IMR-90 (cell line): Measurements from ENCODE around the gene NTRK3. TPM values are rescaled to one million over a fixed set of nuclear protein-coding genes. Genes with fewer than 3 reads are reported as not detected.

Experiments used
- ATAC-seq: fragments of 200-7000 bp; cut with Tn5 transposase; 2 replicates; pipeline ENCODE4 v1.9.1; 2020; ENCODE audit warnings: low read depth, mild to moderate bottlenecking, moderate library complexity
- BruUV-seq: library from RNA; stranded (reverse); fragments of 400-500 nt; replicated peaks from 2 replicates; lab custom pipeline; 2021; lab: Mats Ljungman, UMichigan
- CTCF ChIA-PET: fragments of 300-600 bp; formaldehyde crosslinking; extraction: SDS; loops from one replicate; lab custom pipeline; 2021; ENCODE audit warnings: antibody characterized with exemption; lab: Yijun Ruan, JAX
- POLR2A ChIA-PET: fragments of 300-600 bp; sonication (Branson Sonifier 250); formaldehyde crosslinking; loops from one replicate; lab custom pipeline; 2022; ENCODE audit warnings: antibody characterized with exemption; ENCODE audit not compliant: unreplicated experiment; lab: Charles Lee
- DNase-seq: peaks from one replicate; pipeline ENCODE4 v3.0.0; 2013
- H2AFZ ChIP-seq: replicated peaks from 2 replicates; pipeline ENCODE3; 2013; ENCODE audit warnings: low read length, mild to moderate bottlenecking; ENCODE audit not compliant: poor library complexity
- H2AK5ac ChIP-seq: 2 replicates; pipeline ENCODE4 v1.6.1; 2013; ENCODE audit warnings: low read depth, low read length, inconsistent platforms
- H2AK9ac ChIP-seq: replicated peaks from 2 replicates; pipeline ENCODE3; 2013; ENCODE audit warnings: mild to moderate bottlenecking, low read depth, low read length, moderate library complexity; ENCODE audit not compliant: poor library complexity
- H2BK120ac ChIP-seq: 2 replicates; pipeline ENCODE4 v1.6.1; 2013; ENCODE audit warnings: low read depth, low read length, inconsistent platforms
- H2BK15ac ChIP-seq: 3 replicates; pipeline ENCODE4 v1.6.1; 2013; ENCODE audit warnings: low read depth, low read length, inconsistent platforms
- H2BK20ac ChIP-seq: 2 replicates; pipeline ENCODE4 v1.6.1; 2013; ENCODE audit warnings: low read depth, mild to moderate bottlenecking, inconsistent platforms, low read length, moderate library complexity
- H2BK5ac ChIP-seq: 2 replicates; pipeline ENCODE4 v1.6.1; 2013; ENCODE audit warnings: mild to moderate bottlenecking, low read depth, low read length, inconsistent platforms; ENCODE audit not compliant: poor library complexity, severe bottlenecking
- H3K14ac ChIP-seq: replicated peaks from 2 replicates; pipeline ENCODE4 v1.6.1; 2013; ENCODE audit warnings: low read depth, low read length, inconsistent platforms
- H3K18ac ChIP-seq: 2 replicates; pipeline ENCODE4 v1.6.1; 2013; ENCODE audit warnings: low read depth, low read length, control low read depth
- H3K23ac ChIP-seq: 2 replicates; pipeline ENCODE4 v1.6.1; 2013; ENCODE audit warnings: low read depth, low read length, inconsistent platforms
- H3K27ac ChIP-seq: 2 replicates; pipeline ENCODE4 v1.5.1; 2013; ENCODE audit warnings: mild to moderate bottlenecking, control low read depth, low read length; ENCODE audit not compliant: insufficient read depth
- H3K27me3 ChIP-seq: 2 replicates; pipeline ENCODE4 v1.6.1; 2013; ENCODE audit warnings: low read length; ENCODE audit not compliant: control insufficient read depth, insufficient read depth
- H3K36me3 ChIP-seq: 2 replicates; pipeline ENCODE4 v1.6.1; 2013; ENCODE audit warnings: low read length, mixed read lengths; ENCODE audit not compliant: control insufficient read depth, insufficient read depth
- H3K4ac ChIP-seq: 2 replicates; pipeline ENCODE4 v1.6.1; 2013; ENCODE audit warnings: low read depth, low read length, inconsistent platforms
- H3K4me1 ChIP-seq: 2 replicates; pipeline ENCODE4 v1.6.1; 2013; ENCODE audit warnings: low read length, mixed read lengths; ENCODE audit not compliant: control insufficient read depth, insufficient read depth
- H3K4me2 ChIP-seq: 2 replicates; pipeline ENCODE4 v1.6.1; 2013; ENCODE audit warnings: low read depth, mild to moderate bottlenecking, control low read depth, low read length, moderate library complexity
- H3K4me3 ChIP-seq: 2 replicates; pipeline ENCODE4 v1.5.1; 2013; ENCODE audit warnings: low read depth, mild to moderate bottlenecking, control low read depth, low read length, moderate library complexity; ENCODE audit not compliant: insufficient read depth
- H3K56ac ChIP-seq: 2 replicates; pipeline ENCODE4 v1.6.1; 2013; ENCODE audit warnings: low read length, inconsistent platforms; ENCODE audit not compliant: insufficient read depth; ENCODE audit errors: extremely low read depth
- H3K79me1 ChIP-seq, 2 experiments: 2 replicates each; pipeline ENCODE4 v1.6.1; 2013; ENCODE audit warnings: low read length in 2 of 2, inconsistent platforms in 1 of 2, low read depth in 1 of 2
- H3K9ac ChIP-seq: 2 replicates; pipeline ENCODE4 v1.6.1; 2013; ENCODE audit warnings: low read depth, low read length, control low read depth
- H3K9me1 ChIP-seq: 2 replicates; pipeline ENCODE4 v1.6.1; 2013; ENCODE audit warnings: low read length, inconsistent platforms; ENCODE audit not compliant: insufficient read depth
- H3K9me3 ChIP-seq: 2 replicates; pipeline ENCODE4 v1.6.1; 2013; ENCODE audit warnings: low read length; ENCODE audit not compliant: control insufficient read depth, insufficient read depth
- H4K20me1 ChIP-seq: 2 replicates; pipeline ENCODE4 v1.6.1; 2013; ENCODE audit warnings: low read length, inconsistent platforms; ENCODE audit not compliant: insufficient read depth
- H4K5ac ChIP-seq: 2 replicates; pipeline ENCODE4 v1.6.1; 2013; ENCODE audit warnings: mild to moderate bottlenecking, low read depth, low read length, control low read depth
- H4K8ac ChIP-seq, 2 experiments: 2 replicates each; pipeline ENCODE4 v1.6.1; 2013; ENCODE audit warnings: low read depth in 2 of 2, low read length in 2 of 2, control low read depth in 1 of 2, inconsistent platforms in 1 of 2
- H4K91ac ChIP-seq: 2 replicates; pipeline ENCODE4 v1.6.1; 2013; ENCODE audit warnings: low read depth, low read length, inconsistent platforms; ENCODE audit not compliant: insufficient read depth
- BHLHE40 ChIP-seq: fragments of 150-350 bp; IDR thresholded peaks from 2 replicates; pipeline ENCODE4 v1.6.1; 2016; ENCODE audit warnings: mild to moderate bottlenecking, low read depth, low read length
- CEBPB ChIP-seq: IDR thresholded peaks from 2 replicates; pipeline ENCODE4 v1.6.1; 2012; ENCODE audit warnings: low read depth, low read length, improper control_type of control experiment
- FOS ChIP-seq: fragments of 150-350 bp; IDR thresholded peaks from 2 replicates; pipeline ENCODE4 v1.6.1; 2016; ENCODE audit warnings: low read depth, low read length
- MAFK ChIP-seq: IDR thresholded peaks from 2 replicates; pipeline ENCODE4 v1.6.1; 2012; ENCODE audit warnings: low read depth, low read length, improper control_type of control experiment
- MAZ ChIP-seq: IDR thresholded peaks from 2 replicates; pipeline ENCODE4 v1.6.1; 2012; ENCODE audit warnings: low read depth, mild to moderate bottlenecking, low read length, improper control_type of control experiment, moderate library complexity, borderline replicate concordance
- MXI1 ChIP-seq: IDR thresholded peaks from 2 replicates; pipeline ENCODE4 v1.6.1; 2012; ENCODE audit warnings: low read depth, mild to moderate bottlenecking, low read length, moderate library complexity, borderline replicate concordance
- NFE2L2 ChIP-seq: fragments of 150-350 bp; IDR thresholded peaks from 2 replicates; pipeline ENCODE4 v1.6.1; 2016; ENCODE audit warnings: low read depth, mild to moderate bottlenecking, low read length
- POLR2A ChIP-seq: IDR thresholded peaks from 2 replicates; pipeline ENCODE4 v1.6.1; 2012; ENCODE audit warnings: mild to moderate bottlenecking, low read depth, low read length
- RAD21 ChIP-seq: IDR thresholded peaks from 2 replicates; pipeline ENCODE4 v1.6.1; 2012; ENCODE audit warnings: low read length, improper control_type of control experiment
- RCOR1 ChIP-seq: IDR thresholded peaks from 2 replicates; pipeline ENCODE4 v1.6.1; 2012; ENCODE audit warnings: mild to moderate bottlenecking, low read length, improper control_type of control experiment; ENCODE audit not compliant: insufficient replicate concordance
- RFX5 ChIP-seq: IDR thresholded peaks from 2 replicates; pipeline ENCODE4 v1.8.0; 2012; ENCODE audit warnings: low read depth, mild to moderate bottlenecking, low read length, moderate library complexity
- WGBS, 2 experiments: methylation state at CpG; one replicate each; pipeline versions ENCODE4 v1.1.5 to v1.1.7; 2013; ENCODE audit warnings: missing lambda C conversion rate in 2 of 2; ENCODE audit not compliant: insufficient read length in 1 of 2; ENCODE audit errors: extremely low coverage in 2 of 2; 5-methylcytosine and 5-hydroxymethylcytosine counted together
- dilution Hi-C: fragments of 300-500 bp; cut with HindIII; formaldehyde crosslinking; loops from one replicate; pipeline ENCODE4 v1.14.3; 2018; ENCODE audit warnings: low sequenced_read_pairs; ENCODE audit not compliant: unreplicated experiment
- in situ Hi-C: fragments of 300-500 bp; cut with MboI; formaldehyde crosslinking; loops from 3 replicates; pipeline ENCODE4 v1.14.3; 2019; ENCODE audit warnings: low sequenced_read_pairs, inconsistent platforms, mixed read lengths
- intact Hi-C: fragments of 100-400 bp; cut with micrococcal nuclease; formaldehyde crosslinking; loops from 2 replicates; pipeline ENCODE4 v1.10.0; 2022
- polyA plus RNA-seq, 3 experiments: library from polyadenylated mRNA; depleted of rRNA; stranded (reverse); fragments of >200 nt; gene quantifications; 2 replicates each; pipeline ENCODE4 v1.2.3, GENCODE V29; 2012; ENCODE audit warnings: low replicate concordance in 1 of 3
- total RNA-seq: library from RNA; depleted of rRNA; stranded (reverse); fragments of >200 nt; gene quantifications from 2 replicates; pipeline ENCODE4 v1.2.3, GENCODE V29; 2012
- TF ChIP-seq, protein P1 (sequence below): fragments of 150-350 bp; IDR thresholded peaks from 2 replicates; pipeline ENCODE4 v1.6.1; 2017; ENCODE audit warnings: mild to moderate bottlenecking, antibody characterized with exemption, low read length, low read depth

Gene NTRK3
- total and polyA plus RNA-seq, 2 of the 4 experiments (the other 2 are of a cell fraction) = under 0.01 to 0.15 TPM

GRCh38 chr15:88131937-88132336 lies 124.6 kb downstream of the NTRK3 start:
- Histone ChIP-seq H3K36me3 (no peaks in the 10 kb centered on the region), H4K20me1 (no peaks in the 10 kb centered on the region), H2AK5ac (no peak overlapping the region), H2BK120ac (no peak overlapping the region), H3K9me1 (no peaks in the 10 kb centered on the region), H3K4me3 (no peak overlapping the region), H3K27ac (no peak overlapping the region), H3K4me1 (no peaks in the 10 kb centered on the region), H3K4ac (no peak overlapping the region), H3K18ac (no peak overlapping the region), H3K23ac (no peak overlapping the region), H3K56ac (no peak overlapping the region), H2AK9ac (no peak overlapping the region), H4K91ac (no peak overlapping the region), H3K27me3 (no peaks in the 10 kb centered on the region), H2BK15ac (no peak overlapping the region), H3K9me3 (peaks cover 40% of the 10 kb centered on the region), H2BK5ac (no peak overlapping the region), H2AFZ (no peak overlapping the region), H2BK20ac (no peak overlapping the region), H4K8ac (no peak overlapping the region), H3K9ac (no peak overlapping the region), H3K14ac (no peak overlapping the region), H4K5ac (no peak overlapping the region), H3K79me1 (no peaks in the 10 kb centered on the region), H3K4me2 (no peak overlapping the region)
- DNase-seq (no peak), ATAC-seq (no peak)
- no TSS peak for BruUV-seq
- in situ Hi-C loops (no loop called here), intact Hi-C loops (no loop called here), dilution Hi-C loops (no loop called here)
- no CpG with 5 or more reads among the region's 4 CpGs for WGBS, 2 experiments
- ChIA-PET CTCF (no interaction called here), POLR2A (no interaction called here)
- TF ChIP-seq MAZ (no peak), POLR2A (no peak), MXI1 (no peak), BHLHE40 (no peak), RAD21 (no peak), MAFK (no peak), RCOR1 (no peak), FOS (no peak), RFX5 (no peak), CEBPB (no peak), NFE2L2 (no peak)
- TF ChIP-seq, protein P1, sequence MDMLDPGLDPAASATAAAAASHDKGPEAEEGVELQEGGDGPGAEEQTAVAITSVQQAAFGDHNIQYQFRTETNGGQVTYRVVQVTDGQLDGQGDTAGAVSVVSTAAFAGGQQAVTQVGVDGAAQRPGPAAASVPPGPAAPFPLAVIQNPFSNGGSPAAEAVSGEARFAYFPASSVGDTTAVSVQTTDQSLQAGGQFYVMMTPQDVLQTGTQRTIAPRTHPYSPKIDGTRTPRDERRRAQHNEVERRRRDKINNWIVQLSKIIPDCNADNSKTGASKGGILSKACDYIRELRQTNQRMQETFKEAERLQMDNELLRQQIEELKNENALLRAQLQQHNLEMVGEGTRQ = no peak
